Breast epithelium (tissue), 4 donors: Measurements from ENCODE around the gene ZMIZ2. TPM values are rescaled to one million over a fixed set of nuclear protein-coding genes. Genes with fewer than 3 reads are reported as not detected.
"Not testable (repeated sequence)": the region's sequence is repeated elsewhere in the genome, so short reads cannot be mapped to it uniquely, and the experiment has no call there.

Experiments
- DNase-seq, 2 donors: peaks; one replicate each; pipeline ENCODE4 v3.0.0-alpha.2; 2019; ENCODE audit warnings: low spot score in 2 of 2
- H3K27ac ChIP-seq, 2 donors: fragments of 200-600 bp; sonication (generic) in 1 of 2; one replicate each; pipeline ENCODE4 v1.5.1; 2016 to 2019; ENCODE audit warnings: mild to moderate bottlenecking in 1 of 2
- H3K27me3 ChIP-seq, 2 donors: fragments of 200-600 bp; sonication (generic) in 1 of 2; one replicate each; pipeline versions ENCODE4 v1.5.1 to v1.6.0; 2017 to 2019; ENCODE audit warnings: control low read depth in 1 of 2, mild to moderate bottlenecking in 1 of 2
- H3K36me3 ChIP-seq: fragments of 200-600 bp; one replicate; pipeline ENCODE4 v1.5.1; 2019
- H3K4me1 ChIP-seq, 2 donors: fragments of 200-600 bp; sonication (generic); one replicate each; pipeline ENCODE4 v1.5.1; 2016 to 2019; ENCODE audit warnings: control low read depth in 1 of 2
- H3K4me3 ChIP-seq, 3 donors: fragments of 200-600 bp; sonication (generic); 1 replicate in 2 of 3; 2 replicates in 1 of 3; pipeline ENCODE4 v1.5.1; 2016 to 2019; ENCODE audit warnings: mild to moderate bottlenecking in 3 of 3, moderate library complexity in 2 of 3
- H3K9me3 ChIP-seq, 2 donors: fragments of 200-600 bp; sonication (generic) in 1 of 2; one replicate each; pipeline ENCODE4 v1.5.1; 2016 to 2019; ENCODE audit warnings: control low read depth in 1 of 2
- POLR2A ChIP-seq: fragments of 450-650 bp; IDR thresholded peaks from one replicate; pipeline ENCODE4 v1.6.1; 2016; ENCODE audit warnings: antibody characterized with exemption, mild to moderate bottlenecking, moderate library complexity
- POLR2AphosphoS5 ChIP-seq, 3 donors: sonication (generic); formaldehyde crosslinking; IDR thresholded peaks; one replicate each; pipeline ENCODE4 v1.6.1; 2017; ENCODE audit warnings: antibody characterized with exemption in 3 of 3
- intact Hi-C: fragments of 100-400 bp; cut with DNase I; formaldehyde crosslinking; loops from one replicate; pipeline ENCODE4 v1.15.1; 2023; ENCODE audit warnings: low total_unique reads
- total RNA-seq, 3 donors: library from RNA; depleted of rRNA; stranded (reverse); fragments of >200 nt; gene quantifications; one replicate each; pipeline ENCODE4 v1.1.0, GENCODE V29; 2016
- TF ChIP-seq, protein P1 (sequence below), 3 donors: fragments of 450-650 bp; IDR thresholded peaks; one replicate each; pipeline ENCODE4 v1.5.1; 2016 to 2017; ENCODE audit warnings: antibody characterized with exemption in 3 of 3, mild to moderate bottlenecking in 3 of 3, moderate library complexity in 3 of 3

Gene ZMIZ2
- total RNA-seq, 3 donors from 2014 or later: 12.5 to 30.1 (median 23.6) TPM

DNA sequence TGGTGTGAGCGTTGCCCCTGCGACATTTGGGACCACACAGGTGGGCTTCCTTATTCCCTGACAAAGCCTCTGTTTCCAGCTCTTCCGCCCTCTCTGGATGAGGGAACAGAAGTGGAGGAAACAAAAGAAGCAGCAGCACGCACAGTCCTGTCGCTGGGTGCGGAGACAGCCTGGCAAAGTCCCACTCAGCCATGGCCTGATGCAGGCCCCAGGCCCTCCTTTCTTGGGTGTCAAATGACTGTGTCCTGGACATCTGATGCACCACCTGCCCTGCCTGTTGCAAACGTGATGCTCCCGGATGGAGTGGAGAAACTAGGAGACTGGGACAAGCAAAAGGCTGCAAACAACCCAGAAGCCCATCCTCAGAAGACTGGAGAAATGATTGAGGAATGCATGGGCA, 20.7 kb downstream of the ZMIZ2 start:
- TF ChIP-seq POLR2A (no peak), POLR2AphosphoS5 (IDR thresholded peaks at IDR 0.05) (no peak)
- TF ChIP-seq, protein P1, sequence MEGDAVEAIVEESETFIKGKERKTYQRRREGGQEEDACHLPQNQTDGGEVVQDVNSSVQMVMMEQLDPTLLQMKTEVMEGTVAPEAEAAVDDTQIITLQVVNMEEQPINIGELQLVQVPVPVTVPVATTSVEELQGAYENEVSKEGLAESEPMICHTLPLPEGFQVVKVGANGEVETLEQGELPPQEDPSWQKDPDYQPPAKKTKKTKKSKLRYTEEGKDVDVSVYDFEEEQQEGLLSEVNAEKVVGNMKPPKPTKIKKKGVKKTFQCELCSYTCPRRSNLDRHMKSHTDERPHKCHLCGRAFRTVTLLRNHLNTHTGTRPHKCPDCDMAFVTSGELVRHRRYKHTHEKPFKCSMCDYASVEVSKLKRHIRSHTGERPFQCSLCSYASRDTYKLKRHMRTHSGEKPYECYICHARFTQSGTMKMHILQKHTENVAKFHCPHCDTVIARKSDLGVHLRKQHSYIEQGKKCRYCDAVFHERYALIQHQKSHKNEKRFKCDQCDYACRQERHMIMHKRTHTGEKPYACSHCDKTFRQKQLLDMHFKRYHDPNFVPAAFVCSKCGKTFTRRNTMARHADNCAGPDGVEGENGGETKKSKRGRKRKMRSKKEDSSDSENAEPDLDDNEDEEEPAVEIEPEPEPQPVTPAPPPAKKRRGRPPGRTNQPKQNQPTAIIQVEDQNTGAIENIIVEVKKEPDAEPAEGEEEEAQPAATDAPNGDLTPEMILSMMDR (IDR thresholded peaks at IDR 0.05): no peak
- peaks cover 10 to 15% of the 10 kb centered on the region in 2 donors for H3K4me1 ChIP-seq
- no peak for DNase-seq
- H3K9me3 ChIP-seq: no peaks in the 10 kb centered on the region
- intact Hi-C loops: no loop called here
- H3K36me3 ChIP-seq: peaks cover 4% of the 10 kb centered on the region
- peak overlapping the region; percentile 74 to 86 for H3K27ac ChIP-seq
- H3K4me3 ChIP-seq: peak overlapping the region in 2 of 3 donors; percentile 17 to 36
- no peaks in the 10 kb centered on the region for H3K27me3 ChIP-seq

DNA sequence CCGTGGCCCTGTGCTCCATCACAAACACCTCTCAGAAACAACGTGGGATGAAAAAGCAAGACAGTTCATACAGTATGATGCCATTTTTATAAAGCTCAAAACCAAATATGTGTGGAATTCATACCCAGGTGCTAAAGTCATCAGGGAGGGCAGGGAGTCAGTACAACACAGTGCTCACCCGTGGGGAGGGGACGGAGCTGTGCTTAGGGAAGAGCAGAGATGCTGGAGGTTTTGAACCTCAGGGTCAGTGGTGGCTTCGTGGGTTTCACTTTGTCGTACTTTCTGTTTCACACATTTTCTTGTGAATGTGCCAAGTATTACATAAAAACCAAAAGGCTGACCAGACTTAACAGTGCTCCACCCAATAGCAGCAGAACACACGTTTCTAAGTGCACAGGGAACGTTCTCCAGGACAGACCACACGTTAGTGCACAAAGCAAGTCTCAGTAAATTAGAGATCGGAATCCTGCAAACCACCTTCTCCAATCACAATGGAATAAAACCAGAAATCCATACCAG, 21.2 kb downstream of the ZMIZ2 start:
- no peaks in the 10 kb centered on the region for H3K27me3 ChIP-seq
- H3K4me1 ChIP-seq: peaks cover 10 to 15% of the 10 kb centered on the region in 2 donors
- peak in 1 of 2 donors; percentile 32 for DNase-seq
- TF ChIP-seq POLR2AphosphoS5 (IDR thresholded peaks at IDR 0.05) (peak in 1 of 3 donors; percentile 42), POLR2A (no peak)
- intact Hi-C loops: no loop called here
- H3K9me3 ChIP-seq: no peaks in the 10 kb centered on the region
- peak overlapping the region in 2 of 3 donors; percentile 17 to 36 for H3K4me3 ChIP-seq
- H3K36me3 ChIP-seq: peaks cover 4% of the 10 kb centered on the region
- peak overlapping the region; percentile 50 to 74 for H3K27ac ChIP-seq

DNA sequence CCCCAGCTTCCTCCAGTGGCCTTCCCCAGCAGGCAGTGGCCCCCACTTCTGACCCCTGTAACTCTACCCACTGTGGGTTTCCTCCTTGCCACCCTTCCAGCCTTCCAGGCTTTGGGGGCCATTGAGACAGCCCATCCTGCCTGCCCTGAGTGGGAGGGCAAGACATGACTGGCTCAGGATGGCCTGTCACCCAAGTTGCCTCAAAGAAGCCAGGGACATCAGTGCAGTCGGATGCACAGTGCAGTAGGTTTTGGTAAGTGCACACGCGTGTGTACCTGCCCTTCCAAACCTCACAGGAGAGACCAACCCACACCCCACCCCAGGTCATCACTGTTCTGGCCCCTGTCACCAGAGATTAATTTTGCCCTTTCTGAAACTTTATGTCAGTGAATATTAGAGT, 22.7 kb downstream of the ZMIZ2 start:
- Histone ChIP-seq H3K36me3 (no peaks in the 10 kb centered on the region), H3K4me3 (no peak overlapping the region), H3K9me3 (no peaks in the 10 kb centered on the region), H3K27ac (no peak overlapping the region), H3K27me3 (no peaks in the 10 kb centered on the region), H3K4me1 (peaks cover 10 to 15% of the 10 kb centered on the region in 2 donors)
- TF ChIP-seq POLR2A: no peak
- TF ChIP-seq POLR2AphosphoS5 (IDR thresholded peaks at IDR 0.05): no peak
- TF ChIP-seq, protein P1 (IDR thresholded peaks at IDR 0.05): no peak
- DNase-seq: no peak
- intact Hi-C loops: no loop called here

DNA sequence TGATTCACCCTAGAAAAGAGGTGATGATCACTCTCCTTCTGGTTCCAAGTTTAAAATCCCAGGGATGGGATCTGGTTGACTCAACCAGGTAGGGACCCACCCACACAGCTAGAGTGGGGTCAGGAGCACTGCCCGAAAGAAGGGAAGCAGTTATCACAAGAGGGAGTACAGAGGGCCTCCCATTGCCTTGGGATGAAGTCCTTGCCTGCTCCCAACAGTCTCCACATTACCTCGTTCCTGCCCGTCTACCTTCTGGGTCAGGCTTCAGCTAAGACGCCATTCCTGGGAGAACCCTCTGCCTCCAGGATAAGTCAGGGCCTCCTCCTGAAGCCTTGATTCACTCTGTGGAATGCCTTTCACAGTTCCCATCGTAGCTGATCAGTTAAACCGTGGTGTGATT, 23.8 kb downstream of the ZMIZ2 start:
- H3K4me1 ChIP-seq: peaks cover 10 to 15% of the 10 kb centered on the region in 2 donors
- TF ChIP-seq POLR2AphosphoS5 (IDR thresholded peaks at IDR 0.05) (no peak), POLR2A (no peak)
- TF ChIP-seq, protein P1 (IDR thresholded peaks at IDR 0.05): no peak
- no peaks in the 10 kb centered on the region for H3K9me3 ChIP-seq
- no peaks in the 10 kb centered on the region for H3K36me3 ChIP-seq
- DNase-seq: no peak
- intact Hi-C loops: no loop called here
- H3K27me3 ChIP-seq: no peaks in the 10 kb centered on the region
- no peak overlapping the region for H3K4me3 ChIP-seq
- no peak overlapping the region for H3K27ac ChIP-seq

DNA sequence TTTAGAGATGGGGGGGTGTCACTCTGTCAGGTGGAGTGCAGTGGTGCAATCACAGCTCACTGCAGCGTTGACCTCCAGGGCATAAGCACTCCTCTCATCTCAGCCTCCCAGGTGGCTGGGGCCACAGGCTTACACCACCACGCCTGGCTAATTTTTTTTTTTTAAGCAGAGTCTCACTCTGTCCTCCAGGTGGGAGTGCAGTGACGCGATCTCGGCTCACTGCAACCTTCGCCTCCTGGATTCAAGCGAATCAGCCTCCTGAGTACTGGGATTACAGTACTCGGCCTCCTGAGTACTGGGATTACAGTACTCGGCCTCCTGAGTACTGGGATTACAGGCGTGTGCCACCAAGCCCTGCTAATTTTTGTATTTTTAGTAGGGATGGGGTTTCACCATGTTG, 24.2 kb downstream of the ZMIZ2 start:
- no peaks in the 10 kb centered on the region for H3K36me3 ChIP-seq
- TF ChIP-seq, protein P1 (IDR thresholded peaks at IDR 0.05): no peak
- no peak for TF ChIP-seq POLR2AphosphoS5 (IDR thresholded peaks at IDR 0.05)
- TF ChIP-seq POLR2A: no peak
- H3K4me1 ChIP-seq: peaks cover 10 to 15% of the 10 kb centered on the region in 2 donors
- no peaks in the 10 kb centered on the region for H3K9me3 ChIP-seq
- DNase-seq: no peak
- no peak overlapping the region for H3K4me3 ChIP-seq
- no peaks in the 10 kb centered on the region for H3K27me3 ChIP-seq
- intact Hi-C loops: no loop called here
- H3K27ac ChIP-seq: no peak overlapping the region

DNA sequence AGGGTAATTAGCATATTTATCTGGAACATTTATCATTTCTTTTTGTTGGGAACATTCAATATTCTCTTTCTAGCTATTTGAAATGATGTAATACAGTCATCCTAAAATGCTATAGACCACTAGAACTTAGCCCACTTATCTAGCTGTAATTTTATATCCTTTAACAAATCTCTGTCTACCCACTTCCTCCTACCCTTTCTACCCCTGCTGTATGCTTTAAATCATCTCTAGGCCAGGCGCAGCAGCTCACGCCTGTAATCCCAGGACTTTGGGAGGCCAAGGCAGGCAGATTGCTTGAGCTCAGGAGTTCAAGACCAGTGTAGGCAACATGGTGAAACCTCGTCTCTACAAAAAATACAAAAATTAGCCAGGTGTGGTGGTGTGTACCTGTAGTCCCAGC, 25.8 kb downstream of the ZMIZ2 start:
- intact Hi-C loops, H3K36me3 ChIP-seq, DNase-seq, H3K4me1 ChIP-seq, H3K27me3 ChIP-seq, H3K9me3 ChIP-seq, H3K4me3 ChIP-seq, H3K27ac ChIP-seq: not testable (repeated sequence)
